AG09319 (cell line): Measurements from ENCODE around the gene RAPGEF2.

ENCODE experiments used
- DNase-seq: peaks from one replicate; pipeline ENCODE4 v3.0.0-alpha.2; 2010; ENCODE audit warnings: low read depth; ENCODE audit errors: extremely low read depth
- CTCF ChIP-seq: IDR thresholded peaks from 2 replicates; pipeline ENCODE4 v1.5.1; 2011; ENCODE audit warnings: low read depth, mild to moderate bottlenecking, inconsistent platforms, low read length, moderate library complexity

The RAPGEF2 gene

DNA sequence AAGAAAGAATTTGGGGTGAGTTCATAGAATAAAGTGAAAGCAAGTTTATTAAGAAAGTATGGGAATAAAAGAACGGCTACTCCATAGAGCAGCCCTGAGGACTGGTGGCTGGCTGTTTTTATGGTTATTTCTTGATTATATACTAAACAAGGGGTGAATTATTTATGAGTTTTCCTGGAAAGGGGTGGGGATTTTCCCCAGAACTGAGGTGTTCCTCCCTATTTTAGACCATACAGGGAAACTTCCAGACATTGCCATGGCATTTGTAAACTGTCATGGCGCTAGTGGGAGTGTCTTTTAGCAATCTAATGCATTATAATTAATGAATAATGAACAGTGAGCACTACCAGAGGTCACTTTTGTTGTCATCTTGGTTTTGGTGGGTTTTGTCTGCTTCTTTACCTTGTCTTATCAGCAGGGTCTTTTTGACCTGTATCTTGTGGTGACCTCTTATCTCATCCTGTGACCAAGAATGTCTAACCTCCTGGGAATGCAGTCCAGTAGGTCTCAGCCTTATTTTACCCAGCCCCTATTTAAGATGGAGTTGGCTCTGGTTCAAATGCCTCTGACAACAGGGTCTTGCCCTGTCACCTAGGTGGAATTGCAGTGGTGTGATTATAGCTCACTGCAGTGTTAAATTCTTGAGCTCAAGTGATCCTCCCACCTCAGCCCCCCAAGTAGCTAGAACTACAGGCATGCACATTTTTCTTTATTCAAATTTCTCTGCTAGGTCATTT is 27.1 kb downstream of the RAPGEF2 start:
- DNase-seq = no peak
- TF ChIP-seq CTCF = no peak

DNA sequence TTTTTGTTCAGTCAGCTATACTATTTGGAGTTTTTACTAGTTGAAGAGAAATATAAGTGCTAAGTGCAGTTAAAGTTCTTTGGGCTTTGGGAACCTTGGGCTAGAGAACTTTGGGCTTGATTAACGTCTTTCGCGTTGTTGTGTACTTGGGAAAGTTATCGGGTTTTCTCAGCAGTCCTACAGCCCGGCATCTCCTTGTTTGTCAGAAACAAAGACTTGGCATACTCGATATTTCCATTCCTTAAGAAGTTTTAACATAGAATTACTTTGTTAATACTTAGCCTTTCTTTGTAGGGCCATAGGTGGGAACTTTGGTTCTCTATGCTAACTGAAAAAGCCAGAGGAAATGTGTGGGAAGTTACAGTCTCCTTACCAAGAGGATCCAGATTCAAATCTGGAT is 28.7 kb downstream of the RAPGEF2 start:
- DNase-seq = no peak
- no peak for TF ChIP-seq CTCF

DNA sequence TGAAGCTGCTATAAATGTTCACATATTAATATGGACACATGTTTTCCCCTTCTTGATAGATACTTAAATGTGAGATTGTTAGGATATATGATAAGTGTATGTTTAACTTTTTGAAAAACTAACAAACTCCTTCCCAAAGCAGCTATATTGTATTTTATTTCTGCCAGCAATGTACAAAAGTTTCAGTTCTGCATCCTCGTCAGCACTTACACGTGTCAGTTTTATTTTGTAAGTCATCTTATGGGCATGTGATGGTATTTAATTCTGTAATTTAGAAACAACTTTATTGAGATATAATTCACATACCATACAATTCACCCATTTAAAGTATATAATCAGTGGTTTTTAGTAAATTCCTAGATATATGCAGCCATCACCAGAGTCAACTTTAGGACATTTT is 31.6 kb downstream of the RAPGEF2 start:
- no peak for TF ChIP-seq CTCF
- no peak for DNase-seq

DNA sequence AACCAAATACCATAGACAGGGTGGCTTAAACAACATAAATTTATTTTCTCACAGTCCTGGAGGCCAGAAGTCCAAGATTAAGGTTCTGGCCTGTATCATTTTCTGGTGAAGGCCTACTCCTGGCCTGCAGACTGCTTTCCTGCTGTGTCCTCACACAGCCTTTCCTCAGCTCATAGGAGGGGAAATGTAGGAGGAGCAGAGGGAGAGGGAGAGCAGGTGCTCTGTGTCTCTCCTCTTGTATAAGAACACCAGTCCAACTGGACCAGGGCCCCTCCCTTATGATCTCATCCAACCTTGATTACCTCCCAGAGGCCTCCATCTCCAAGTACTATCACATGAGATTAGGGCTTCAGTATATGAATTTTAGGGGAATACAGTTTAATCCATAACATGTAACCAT is 34.3 kb downstream of the RAPGEF2 start:
- DNase-seq = no peak
- no peak for TF ChIP-seq CTCF

DNA sequence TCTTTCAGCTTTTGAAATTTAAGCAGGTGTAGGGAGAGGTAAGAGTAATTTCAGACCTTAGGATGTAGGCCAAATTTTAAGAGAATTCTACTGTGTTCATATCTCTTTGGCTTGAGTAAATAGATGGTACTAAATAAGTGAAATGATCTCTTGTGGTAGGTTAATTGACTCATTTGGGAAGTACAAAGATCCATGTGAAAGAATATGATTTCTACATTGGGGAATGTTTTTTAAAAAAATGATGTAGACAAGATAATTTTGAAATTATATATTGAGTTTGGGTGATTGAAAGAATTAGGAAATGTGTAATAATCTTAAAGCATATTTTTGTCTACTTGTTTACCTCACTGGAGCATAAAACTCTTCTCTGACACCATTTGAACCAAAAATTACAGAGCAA is 35.6 kb downstream of the RAPGEF2 start:
- DNase-seq = no peak
- TF ChIP-seq CTCF = no peak

GRCh38 chr4:159141193-159141592 is 38.3 kb downstream of the RAPGEF2 start:
- DNase-seq = no peak
- TF ChIP-seq CTCF = no peak

GRCh38 chr4:159142241-159142640 is 39.4 kb downstream of the RAPGEF2 start:
- TF ChIP-seq CTCF = no peak
- DNase-seq = no peak
